Hematopoietic multipotent progenitor cell treated with erythropoietin and hydrocortisone succinate and interleukin-3 and kit ligand, for 15 days (in vitro differentiated cells): ENCODE results near the gene KRT222.

ENCODE experiments used
- DNase-seq: peaks from one replicate; pipeline ENCODE4 v3.0.0-alpha.2; 2015; ENCODE audit warnings: low spot score

The KRT222 gene

DNA sequence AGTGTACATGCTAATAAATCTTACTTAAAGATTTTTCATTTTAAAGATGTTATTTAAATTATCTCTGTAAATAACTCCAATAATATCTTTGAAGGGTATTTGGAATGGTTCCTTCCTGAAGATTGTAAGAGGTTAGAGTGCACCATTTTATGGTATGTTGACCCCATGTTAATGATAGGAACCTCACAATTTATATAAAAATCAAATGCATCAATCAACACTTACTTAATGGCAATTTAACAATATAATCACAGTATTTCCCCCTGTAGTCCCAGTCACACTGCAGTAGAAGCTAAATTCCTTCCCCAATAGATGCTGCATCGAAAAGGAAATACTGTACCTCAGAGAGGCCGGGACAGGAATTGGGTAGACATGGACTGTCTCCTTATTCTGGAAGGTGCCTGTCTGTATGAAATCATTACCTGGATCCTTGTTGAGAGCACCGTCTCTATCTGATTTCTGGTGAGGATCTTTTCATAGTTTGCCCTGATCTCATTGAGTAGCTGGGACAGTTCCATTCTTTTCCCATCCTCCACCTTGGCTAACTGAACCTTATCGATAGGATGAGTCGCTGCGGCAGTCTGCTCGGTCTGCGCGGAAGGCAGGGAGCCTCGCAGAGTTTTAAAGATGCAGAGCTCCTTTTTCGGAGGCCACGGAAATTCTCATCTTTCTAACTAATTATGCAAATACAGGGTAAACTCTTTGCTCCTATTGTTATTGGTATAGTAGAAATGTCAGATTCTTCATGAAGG, at the start of gene KRT222:
TSS of gene KRT222 (minus strand) at position 596 of the 752 bp plus-strand sequence. CDS start at position 518, 78 bp downstream.
- no peak for DNase-seq

DNA sequence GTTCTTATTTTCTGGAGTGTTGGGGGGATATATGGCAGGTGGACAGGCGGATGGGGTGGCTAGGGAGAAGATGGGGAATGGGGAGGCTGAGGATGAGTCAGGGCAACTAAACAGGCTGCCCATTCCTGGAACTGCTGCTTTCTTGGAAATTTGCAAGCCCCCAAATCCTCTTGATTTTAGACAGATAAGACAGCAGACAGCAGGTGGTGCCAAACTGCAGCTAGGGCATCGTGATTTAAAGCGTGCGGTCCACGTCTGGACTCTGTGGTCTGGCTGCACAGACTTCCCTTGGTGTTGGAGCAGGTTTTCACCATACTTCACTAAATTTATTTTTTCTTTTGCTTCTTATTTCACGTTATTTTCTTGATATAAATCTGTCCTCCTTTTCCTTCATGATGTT, 49.5 kb upstream of the KRT222 start:
- DNase-seq = no peak

DNA sequence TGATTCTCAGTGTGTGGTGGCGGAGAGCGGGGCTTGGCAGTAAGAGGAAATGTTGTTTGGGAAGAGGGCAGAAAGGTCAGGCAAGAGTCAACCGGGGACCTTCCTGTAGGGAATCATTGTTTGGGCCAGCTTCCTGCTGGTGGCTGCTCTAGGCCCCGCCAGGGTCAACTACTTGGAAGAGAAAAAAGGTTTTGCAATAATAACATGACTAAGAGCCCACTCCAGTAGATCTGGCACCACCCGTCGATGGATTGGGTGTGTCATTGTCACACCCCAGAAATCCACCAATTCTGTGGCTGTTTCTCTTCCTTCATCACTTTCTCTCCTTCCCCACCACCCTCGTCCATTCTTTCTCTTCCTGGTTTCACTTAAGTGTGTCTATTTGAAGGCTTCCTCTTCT, 42.8 kb upstream of the KRT222 start:
- DNase-seq = no peak

DNA sequence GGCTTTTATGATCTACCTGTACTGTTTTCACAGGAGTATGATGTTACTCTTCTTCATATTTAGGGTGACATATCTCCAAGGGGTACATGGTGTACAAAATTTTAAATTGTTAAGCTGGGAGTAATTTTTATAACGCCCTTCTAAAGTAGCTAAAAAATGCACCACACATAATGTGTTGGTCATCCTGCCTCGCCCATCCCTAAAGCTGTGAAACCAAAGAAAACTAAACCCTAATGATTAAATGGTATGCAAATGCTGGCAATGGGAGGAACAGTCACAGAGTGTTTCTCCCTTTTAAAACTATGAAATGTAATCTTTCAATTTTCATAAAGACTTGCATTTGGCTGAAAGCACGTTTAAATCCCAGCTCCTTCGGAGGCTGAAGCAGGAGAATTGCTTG, 40.6 kb upstream of the KRT222 start:
- DNase-seq = no peak

DNA sequence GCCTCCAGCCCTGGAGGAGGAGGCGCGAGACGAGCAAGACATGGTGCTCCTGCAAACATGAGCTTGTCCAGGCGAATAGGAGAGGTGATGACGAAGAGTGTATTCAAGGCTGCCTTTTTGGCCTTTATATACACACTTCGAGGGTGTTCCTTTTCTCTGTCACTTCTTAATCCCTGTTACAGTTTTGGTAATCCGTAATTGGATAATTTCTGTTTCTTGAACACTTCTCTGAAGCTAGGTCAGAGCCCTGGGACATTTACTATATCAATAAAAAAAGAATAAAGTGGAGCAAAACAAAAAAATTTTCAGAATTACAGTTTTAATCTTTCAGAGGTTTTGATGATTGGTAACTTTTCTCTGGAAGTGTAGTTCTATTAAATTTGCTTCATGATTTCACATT, 38.7 kb upstream of the KRT222 start, which contains the start of gene KRT24:
TSS of gene KRT24 (minus strand) at position 101 of the 400 bp plus-strand sequence. CDS start at position 42, 59 bp downstream.
- DNase-seq = no peak

DNA sequence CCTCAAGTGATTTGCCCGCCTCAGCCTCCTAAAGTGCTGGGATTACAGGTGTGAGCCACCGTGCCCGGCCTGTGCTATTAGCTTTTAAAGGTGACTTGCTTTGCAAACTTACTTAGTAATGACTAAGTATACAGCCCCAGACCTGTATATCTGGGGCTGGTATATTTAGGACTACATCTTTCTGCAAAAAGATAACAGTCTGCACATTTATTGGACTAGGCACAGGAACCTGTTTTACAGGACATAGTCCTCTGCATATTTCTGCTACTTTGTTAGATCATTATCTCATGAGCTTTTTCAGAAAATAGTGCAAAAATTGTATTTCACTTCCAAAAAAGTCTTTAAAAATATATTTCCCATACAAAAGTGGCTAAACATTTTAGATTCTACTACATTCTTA, 37.3 kb upstream of the KRT222 start:
- DNase-seq = no peak

DNA sequence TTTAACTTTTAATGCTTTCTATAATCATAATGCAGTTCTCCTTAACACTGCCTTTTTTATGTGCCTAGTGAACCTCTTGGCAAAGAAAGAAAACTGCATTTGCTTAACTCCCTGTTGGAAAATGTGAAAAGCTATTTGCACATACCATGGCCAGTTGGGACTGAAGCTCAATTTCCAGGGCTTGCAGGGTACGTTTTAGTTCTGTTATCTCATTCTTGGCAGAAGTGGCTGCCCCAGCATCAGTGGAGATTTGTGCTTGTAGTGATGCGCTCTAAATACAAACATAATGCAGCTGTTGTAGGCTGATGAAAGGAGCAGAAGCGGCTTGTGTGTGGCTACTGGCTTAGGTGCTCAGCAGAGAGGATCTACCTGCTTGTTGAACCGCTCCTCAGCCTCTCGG, 34.9 kb upstream of the KRT222 start:
- no peak for DNase-seq

DNA sequence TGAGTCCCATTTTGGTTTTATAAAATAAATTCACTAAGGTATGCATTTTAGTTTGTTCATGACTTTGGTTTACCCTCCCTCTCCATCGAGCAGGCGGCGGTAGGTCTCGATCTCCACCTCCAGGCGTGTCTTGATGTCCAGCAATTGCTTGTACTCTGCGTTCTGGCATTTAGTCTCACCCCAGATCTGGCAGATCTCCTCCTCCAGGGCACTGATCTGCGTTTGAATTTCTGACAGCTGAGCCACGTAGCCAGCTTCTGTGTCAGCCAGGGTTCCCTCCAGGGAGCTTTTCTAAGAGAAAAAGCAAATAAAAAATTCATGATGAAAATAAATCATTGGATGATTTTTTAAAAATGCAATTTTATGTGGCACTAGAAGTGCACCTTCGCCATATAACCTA, 34.4 kb upstream of the KRT222 start:
- DNase-seq = no peak

DNA sequence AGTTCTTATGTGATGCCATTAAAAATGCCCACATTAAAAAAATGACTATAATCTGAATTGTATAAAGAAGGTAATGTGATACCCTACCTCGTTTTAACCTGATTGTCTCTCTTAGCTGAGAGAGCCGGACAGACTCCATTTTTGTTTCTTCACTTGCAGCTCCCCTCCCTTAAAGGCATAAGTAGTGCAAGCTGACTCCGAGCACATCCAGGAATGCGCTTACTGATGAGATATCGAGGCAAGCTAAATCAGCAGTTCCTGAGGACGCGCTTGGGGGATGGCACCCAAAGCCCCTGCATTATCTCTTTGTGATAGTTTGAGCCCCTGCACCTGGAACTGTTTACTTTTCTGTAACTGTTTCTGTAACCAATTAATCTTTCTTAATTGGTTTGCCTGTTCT, 32.3 kb upstream of the KRT222 start:
- no peak for DNase-seq

DNA sequence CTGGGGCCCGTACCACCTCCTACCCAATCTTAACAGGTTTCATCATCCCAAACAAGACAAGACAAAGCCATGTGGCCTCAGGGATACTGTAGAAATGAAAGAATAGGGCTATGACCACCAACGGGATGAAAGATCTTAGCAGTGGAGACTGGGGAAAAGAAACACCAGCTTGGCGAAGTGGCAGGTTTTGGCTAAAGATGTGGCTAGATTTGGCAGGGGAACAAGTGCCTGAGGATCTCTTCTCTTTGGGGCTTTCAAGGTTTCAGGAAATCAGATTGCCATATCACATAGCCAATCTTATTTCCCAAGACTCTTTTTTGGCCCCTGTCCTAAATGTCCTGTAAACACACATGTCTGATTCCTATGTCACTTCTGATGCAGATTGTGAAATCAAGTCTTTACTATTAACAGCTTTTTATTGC, 31.7 kb upstream of the KRT222 start:
- DNase-seq = no peak

DNA sequence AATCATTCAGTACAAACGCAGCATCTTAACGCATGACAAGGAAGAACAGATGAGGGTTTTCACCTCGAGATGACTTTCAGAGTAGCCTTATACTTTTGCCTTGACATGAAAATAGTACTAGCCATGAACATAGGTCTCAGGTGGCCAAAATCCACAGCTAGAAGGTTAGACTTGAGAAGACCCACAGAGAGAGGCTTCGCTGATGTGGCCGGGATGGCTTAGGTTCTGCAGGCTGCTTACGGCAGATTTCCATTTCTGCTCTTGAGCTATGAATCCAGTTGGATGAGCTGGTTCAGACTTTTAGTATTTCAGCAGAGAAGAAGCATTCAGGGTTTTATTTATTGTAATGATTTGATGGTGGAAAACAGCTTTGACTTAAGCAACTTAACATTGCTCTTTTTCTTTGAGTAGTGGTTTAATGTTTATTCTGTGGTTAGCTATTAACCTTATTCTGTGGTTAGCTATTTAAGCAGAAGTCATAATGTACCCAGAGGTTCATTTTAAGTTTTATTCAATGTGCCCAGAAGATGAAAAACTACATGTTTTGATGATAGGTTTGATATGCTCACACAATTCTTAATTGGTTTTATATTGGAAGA, 31.0 kb upstream of the KRT222 start:
- DNase-seq = no peak

DNA sequence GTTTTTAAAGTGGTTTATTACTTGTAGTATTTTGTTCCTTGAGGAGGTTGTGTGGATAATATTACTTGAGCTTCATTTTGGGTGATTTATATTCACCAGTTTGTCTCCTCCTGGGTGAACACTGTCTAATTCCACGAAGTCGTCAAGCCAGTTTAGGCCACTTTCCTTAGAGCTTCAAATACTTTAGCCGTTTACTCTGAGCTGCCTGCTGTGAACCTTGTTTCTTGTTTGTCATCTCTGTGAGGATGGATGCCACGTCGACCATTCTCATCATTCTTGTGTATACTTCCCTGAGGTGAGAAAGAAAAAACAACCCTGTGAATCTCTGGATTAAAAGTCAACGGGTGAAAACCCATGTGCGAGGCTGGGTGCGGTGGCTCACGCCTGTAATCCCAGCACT, 29.6 kb upstream of the KRT222 start:
- DNase-seq = no peak

DNA sequence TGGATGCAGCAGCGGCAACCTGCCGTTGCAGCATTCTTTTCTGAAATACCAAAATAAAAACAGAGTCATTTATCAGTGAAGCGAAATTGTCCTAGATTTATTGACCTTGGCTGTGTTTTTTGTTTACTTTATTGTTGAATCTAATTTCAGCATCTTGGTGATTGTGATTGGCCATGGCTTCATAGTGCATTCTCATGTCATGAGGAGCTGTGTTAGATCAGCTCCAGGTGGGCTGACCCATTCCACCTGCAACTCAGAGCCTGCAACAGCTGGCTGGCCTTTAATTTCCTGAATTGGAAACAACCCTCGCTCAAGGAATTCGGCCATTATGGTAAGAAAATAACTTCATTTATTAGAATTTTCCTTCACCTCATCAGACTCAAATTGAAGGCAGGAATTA, 22.1 kb upstream of the KRT222 start:
- DNase-seq = no peak

DNA sequence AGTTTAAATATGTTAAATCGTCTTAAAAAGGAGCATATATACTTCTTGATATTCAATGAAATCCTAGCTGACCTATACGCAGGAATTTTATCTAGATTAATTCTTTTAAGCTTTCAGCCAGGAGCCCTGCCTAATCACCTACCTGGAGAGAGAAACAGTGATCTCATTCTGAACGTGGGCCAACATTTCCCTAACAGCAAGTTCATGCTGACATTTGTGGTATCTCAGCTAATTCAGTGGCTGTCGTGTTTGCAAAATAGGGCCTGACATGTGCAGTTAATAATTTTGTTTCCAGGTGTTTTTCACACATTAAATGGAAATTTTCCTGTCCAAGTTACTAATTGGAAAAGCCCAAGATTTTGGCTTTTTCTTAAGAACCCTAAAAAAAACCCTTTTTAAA, 21.2 kb upstream of the KRT222 start:
- no peak for DNase-seq

DNA sequence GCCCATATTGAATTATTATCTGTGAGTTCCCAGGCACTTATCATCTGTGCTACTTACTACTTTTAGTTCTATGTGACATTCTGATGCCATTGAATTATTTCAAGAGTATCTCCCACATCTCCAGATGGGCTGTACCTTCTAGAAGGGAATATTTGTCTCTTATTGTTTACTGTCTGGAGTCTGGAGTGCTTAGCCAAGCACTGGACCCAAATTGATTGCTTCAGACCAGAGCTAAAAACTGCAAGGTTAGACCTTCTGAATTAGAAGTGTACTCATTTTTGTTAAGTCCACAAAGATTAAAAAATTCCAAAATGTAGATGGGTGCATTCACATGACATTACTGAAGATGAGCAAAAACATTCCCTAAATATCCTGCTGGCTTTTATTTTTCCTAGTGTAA, 16.0 kb upstream of the KRT222 start:
- no peak for DNase-seq

DNA sequence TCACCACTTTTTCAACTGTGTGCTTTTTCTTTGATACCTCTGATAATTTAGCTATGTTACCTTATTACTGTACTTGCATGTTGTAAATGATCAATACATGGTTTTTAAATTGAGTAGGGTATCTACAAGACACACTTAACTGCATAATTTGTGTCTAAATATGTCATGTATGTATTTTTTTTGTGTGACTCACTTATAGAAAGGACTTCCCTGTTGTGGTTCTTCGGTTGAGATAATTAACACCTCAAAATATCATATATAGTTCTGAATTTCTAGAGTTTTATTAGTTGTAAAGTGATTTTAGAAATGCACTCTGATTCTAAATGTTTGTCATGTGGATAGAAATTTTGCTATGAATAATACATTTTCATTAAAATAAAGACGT, 14.5 kb upstream of the KRT222 start:
- DNase-seq = no peak

DNA sequence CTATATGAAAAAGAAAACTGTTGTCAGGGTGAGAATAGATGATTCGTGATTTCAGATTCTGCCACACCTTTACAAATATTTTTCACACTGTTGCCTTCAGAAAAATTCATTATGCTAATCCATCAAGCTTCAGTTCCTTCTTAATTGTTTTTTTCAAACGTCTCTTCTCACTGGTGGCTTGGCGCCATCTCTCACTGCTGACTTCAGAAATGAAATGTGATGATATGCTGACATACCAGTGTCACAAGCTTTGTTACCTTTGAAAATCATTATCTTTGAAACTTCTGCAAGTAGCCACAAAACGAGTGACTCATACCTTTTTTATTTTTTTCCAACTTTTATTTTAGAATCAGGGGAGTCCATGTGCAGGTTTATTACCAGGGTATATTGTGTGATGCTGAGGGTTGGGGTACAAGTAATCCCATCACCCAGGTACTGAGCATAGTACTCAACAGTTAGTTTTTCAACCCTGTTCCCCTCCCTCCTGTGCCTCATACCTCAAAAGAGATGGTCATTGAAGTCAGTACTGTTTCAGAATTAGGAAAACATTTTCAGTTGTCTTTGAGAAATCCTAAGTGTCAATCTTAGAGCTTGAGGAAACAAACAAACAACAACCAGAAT, 14.0 kb upstream of the KRT222 start:
- no peak for DNase-seq

DNA sequence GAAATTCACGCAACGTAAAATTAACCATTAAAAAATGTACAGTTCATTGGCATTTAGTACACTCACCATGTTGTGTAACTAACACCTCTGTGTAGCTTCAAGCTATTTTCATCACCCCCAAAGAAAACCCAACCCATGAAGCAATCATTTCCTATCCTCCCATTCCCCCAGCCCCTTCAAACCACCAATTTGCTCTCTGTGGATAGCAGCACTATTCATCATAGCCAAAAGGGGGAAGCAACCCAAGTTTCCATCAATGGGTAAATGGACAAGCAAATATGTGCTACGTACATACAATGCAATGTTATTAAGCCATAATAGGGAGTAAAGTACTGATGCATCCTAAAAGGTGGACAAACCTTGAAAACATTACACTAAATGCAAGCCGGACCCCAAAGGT, 10.9 kb upstream of the KRT222 start:
- DNase-seq = no peak

DNA sequence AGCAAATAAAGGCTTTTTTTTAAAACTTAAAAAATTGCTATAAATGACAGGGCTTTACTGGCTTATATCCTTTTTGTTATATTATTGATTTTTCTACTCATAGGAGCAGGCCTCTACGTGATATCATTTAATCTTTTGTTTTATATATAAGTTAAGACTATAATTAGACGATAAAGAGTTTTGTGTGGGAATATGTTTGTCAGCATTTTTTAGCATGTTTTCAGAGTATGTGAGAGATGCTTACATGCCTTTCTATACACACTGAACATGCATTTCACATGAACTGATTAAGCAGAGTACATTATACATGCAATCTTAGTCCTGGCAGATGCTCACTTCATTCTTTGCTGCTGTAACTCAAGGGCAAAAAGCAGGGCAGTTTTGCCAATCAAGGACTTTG, 7.7 kb upstream of the KRT222 start:
- no peak for DNase-seq

DNA sequence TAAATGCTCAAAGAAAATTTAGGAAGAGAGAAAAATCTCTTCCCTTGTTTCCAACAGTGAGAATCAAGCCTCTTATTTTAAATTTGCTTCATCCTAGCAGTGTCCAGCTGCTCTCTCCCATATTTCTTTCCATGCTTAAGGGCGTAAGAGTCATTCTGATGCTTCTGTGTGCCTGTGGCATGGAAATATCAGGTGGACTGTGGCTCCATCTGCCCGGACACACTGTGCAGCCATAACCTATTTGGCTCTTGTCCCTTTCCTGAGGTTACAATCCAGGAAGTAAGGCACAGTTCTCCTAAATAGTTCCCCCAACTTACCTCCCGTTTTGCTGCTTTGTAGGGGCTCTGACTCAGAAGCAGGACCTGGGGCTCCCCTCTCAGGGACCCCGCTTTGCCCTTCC, 6.3 kb upstream of the KRT222 start:
- DNase-seq = no peak

DNA sequence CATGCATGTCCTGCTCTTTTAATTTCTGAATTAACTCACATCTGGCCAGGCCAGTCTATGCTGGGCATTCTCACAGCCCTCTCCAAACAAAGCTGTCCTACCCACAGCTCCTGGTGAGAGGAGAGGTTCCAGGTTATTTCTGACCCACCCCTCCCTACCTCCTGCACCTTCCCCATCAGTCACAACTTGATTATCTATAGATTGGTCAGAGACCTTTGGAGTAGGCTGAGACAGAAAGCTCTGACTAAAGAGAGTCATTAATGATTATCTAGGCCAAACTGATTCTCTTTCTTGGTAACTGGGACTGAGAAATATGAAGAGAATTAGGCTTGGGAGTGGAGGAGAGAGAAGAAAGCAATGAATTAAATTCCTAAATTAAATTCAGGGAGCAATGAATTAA, 1.4 kb upstream of the KRT222 start:
- no peak for DNase-seq

DNA sequence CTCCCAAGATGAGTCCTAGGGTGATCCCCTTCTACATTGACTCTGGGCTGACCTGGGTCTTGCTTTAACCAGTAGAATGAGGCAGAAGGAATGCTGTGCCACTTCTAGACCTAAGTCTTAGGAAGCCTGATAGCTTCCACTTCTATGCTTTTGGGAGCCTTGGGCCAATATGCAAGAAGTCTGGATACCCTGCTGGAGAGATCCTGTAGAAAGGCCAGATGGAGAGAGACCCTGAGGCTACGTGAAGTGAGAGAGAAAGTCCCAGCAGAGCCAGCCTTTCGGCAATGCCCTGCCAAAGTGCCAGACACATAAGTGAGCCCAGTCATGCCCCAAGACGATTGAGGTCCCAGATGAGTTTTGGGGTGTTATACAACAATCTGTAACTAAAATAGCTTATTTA, 1.7 kb downstream of the KRT222 start:
- DNase-seq = no peak

DNA sequence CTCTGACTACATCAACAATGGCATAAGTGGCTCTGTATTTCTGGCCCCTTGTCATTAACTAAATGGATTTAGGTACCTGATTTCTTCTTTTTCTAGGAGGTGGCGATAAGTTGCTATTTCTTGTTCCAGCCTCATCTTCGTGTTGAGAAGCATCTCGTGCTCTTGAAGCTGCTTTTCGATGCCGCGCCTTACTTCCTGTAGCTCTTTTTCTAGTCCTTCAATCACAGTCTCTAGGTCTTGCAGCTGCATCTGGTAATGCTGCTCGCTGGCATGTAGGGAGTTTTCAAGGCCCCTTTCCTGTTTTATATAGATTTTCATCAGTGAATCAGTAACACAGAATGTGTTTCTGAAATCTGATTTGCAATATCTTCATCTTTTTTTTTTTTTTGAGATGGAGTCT, 5.1 kb downstream of the KRT222 start:
- DNase-seq = no peak

DNA sequence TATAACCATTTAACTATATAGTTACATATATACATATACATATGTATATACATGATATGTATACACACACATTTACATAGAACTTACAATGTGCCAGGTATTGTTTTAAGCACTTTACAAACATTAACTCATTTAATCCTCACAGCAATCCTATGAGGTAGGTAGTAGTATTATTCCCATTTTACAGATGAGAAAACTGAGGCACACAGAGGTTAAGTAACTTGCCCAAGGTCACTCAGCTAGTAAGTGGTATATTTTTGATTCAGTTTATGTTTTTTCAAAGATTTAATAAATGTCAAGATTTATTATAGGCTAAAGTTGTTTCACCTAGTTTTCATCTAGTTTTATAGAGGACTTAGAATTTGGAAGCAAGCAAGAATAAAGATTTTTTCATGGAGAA, 6.6 kb downstream of the KRT222 start:
- DNase-seq = no peak
